HG03025 (cell line): ENCODE data around the gene TCERG1L.
"Not testable (repeated sequence)": the region's sequence is repeated elsewhere in the genome, so short reads cannot be mapped to it uniquely, and the experiment has no call there.

ENCODE experiments used
- ATAC-seq: cut with Tn5 transposase; IDR thresholded peaks from one replicate; pipeline ENCODE4 v1.9.1; 2021; ENCODE audit warnings: mild to moderate bottlenecking, moderate library complexity; ENCODE audit not compliant: unreplicated experiment, low FRiP score

The TCERG1L gene

GRCh38 chr10:131196176-131196885 lies 115.2 kb downstream of the TCERG1L start:
- no peak for ATAC-seq

- no peak for ATAC-seq
Observed at GRCh38 chr10:131195558-131196159, 115.9 kb downstream of the TCERG1L start.

- no peak for ATAC-seq
Observed at GRCh38 chr10:131195116-131195515, 116.4 kb downstream of the TCERG1L start.

DNA sequence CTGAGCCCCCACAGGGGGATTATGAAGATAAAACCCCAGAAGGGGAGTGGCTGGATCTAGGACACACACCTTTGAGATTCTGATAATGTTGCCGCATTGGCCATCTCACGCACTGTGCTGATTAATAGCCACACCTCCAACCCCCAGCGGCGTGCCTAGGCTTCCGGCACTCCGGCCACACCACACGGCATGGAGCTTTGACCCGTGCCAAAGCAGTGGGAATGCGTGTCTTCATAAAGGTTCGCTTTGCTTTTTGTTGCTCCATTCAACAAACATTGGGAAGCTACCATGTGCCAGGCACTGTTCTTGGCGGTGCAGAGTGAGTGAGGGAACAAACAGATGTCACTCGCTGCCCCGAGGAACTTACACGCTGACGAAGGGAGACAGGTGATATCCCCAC lies 117.6 kb downstream of the TCERG1L start:
- ATAC-seq: no peak

- ATAC-seq: no peak
Observed at GRCh38 chr10:131188494-131188893, 123.0 kb downstream of the TCERG1L start.

GRCh38 chr10:131187926-131188325 lies 123.6 kb downstream of the TCERG1L start:
- ATAC-seq: no peak

DNA sequence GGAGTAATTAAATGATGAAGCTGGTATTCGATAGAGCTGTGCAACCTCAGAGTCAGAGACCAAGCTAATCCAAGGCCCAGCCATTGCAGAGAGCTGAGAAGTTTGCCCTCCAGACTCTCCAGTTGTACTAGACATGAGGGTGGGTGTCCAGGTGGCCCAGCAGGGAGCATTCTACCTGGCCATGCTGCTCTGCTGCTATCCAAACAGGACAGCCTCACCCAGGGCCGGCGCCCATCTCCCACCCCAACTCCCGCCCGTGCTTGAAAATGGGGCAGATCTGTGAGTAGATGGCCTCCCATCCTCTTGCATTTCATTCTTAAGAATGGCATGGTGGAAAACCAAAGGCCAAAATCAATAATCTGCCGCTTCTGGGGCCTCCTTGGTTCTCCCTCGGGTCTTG lies 124.2 kb downstream of the TCERG1L start:
- no peak for ATAC-seq

DNA sequence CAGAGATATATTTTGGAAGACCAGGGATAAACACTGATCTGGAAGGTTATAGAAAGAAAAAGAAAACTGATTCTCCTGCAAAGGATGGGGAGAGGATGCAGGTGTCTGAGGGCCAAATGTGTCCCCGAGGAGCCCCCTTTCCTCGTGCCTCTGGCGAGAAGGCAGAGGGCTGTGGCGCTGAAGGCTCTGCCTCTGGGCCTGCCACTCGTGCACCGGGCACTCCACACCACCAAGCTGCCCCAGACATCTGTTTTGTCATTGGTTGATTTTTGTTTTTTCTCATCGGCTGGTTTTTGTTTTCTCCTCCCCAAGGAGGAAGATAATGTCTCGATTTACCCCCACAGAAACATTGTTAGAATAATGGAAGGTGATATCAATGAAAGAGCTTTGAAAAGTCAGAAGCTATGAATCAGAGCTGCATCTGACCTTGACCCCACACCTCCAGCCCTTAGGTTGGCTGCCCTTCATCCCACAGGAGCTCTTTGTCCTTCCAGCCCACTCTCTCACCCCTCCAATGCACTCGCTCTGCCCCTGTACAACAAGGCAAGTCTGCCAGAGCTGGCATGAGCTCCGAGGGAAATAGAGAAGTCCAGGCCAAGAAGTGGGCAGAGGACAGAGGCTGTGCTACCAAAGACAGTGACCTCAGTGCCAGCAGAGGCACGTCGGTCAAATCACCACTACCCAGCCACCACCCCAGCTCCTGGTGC lies 124.8 kb downstream of the TCERG1L start:
- ATAC-seq: no peak

DNA sequence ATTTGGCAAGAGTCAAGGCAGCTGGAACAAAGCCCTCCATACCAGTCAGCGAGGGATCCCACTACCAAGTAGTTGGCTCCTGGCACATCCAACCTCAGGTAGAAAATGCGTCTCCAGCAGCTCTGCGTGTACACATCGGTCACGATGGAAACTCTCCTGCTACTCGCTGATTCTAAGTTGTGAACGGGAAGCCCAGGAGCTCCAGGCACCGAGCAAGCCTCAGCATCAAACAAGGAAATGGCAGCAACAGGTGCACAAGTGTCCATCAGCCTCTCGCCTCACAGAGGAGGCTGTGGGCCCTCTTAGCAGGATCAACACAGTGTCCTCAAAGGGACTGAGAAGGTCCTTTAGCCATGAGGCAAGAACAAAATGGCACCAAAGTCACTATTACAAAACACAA lies 127.0 kb downstream of the TCERG1L start:
- no peak for ATAC-seq

DNA sequence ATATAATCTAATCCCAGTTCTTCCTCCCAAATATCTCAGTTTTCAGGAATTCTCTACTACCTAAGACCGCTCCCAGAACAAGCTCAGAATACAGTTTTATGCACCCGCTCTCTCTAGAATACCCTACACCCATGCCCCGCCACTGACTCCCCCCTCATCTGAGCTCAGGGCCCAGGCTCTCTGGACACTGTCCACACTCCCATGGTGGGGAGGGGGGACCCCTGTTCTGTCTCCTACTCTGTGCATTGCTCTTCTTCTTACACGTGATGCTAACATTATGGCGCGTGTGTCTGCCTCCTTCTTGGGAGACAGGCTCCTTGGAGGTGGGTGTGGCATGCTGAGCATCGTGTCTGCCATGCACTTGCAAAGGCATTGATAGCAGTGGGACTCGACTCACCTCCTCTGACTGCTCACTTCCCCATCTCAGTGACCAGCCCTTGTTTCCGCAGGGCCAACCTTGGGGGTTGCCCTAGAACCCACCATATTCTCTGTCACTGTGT lies 127.9 kb downstream of the TCERG1L start:
- ATAC-seq: no peak

DNA sequence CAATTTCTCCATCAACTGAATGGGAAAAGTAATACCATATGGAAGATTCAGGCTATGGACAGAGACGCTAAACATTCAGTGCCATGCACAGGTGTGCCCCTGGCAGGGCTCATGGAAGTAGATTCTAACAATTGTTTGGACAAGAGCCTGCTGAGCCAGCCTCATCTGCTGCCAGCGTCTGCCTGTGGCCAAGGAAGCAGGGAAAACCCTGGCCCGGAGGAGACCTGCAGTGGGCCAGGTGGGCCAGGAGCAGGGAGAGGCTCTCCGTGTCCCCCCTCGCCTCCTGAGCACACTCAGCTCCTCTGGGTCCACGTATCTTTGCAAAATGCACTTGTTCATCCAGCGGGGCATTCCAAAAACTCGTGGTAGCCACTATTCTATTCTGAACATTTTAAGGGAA lies 130.1 kb downstream of the TCERG1L start:
- ATAC-seq: no peak

DNA sequence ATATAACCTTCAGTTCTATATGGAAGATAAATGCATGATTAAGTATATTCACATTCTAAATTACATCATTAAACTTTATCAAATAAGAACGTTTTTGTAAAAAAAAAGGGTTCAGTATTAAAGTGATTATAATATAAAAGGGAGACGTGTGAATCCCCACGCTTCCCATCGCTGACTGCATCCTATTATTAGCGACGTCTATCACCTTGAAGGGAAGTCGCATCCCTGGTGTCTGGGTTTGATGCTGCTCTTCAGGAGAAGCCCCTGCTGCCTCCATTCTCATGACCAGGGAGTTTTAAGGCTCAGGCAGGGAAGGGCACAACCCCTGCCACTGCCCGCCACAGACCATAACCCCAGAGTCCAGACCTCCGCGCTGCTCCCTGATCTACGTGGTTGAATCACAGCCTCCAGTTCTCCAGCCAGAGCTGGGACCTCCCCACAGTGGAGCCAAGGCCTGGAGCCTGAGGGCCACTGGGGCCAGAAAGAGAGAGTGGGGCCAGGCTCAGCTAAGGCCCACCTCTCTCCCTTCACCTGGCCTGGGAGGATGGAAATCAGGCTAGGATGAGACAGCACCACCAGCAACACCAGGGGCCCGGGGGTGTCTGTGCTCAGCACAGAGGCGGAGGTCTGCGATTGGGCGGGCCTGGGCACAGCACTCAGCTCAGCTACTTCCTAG lies 130.6 kb downstream of the TCERG1L start:
- no peak for ATAC-seq

- no peak for ATAC-seq
Observed at GRCh38 chr10:131180086-131180485, 131.4 kb downstream of the TCERG1L start.

- no peak for ATAC-seq
Observed at GRCh38 chr10:131179361-131179760, 132.2 kb downstream of the TCERG1L start.

- no peak for ATAC-seq
Observed at GRCh38 chr10:131178521-131179331, 132.8 kb downstream of the TCERG1L start.

DNA sequence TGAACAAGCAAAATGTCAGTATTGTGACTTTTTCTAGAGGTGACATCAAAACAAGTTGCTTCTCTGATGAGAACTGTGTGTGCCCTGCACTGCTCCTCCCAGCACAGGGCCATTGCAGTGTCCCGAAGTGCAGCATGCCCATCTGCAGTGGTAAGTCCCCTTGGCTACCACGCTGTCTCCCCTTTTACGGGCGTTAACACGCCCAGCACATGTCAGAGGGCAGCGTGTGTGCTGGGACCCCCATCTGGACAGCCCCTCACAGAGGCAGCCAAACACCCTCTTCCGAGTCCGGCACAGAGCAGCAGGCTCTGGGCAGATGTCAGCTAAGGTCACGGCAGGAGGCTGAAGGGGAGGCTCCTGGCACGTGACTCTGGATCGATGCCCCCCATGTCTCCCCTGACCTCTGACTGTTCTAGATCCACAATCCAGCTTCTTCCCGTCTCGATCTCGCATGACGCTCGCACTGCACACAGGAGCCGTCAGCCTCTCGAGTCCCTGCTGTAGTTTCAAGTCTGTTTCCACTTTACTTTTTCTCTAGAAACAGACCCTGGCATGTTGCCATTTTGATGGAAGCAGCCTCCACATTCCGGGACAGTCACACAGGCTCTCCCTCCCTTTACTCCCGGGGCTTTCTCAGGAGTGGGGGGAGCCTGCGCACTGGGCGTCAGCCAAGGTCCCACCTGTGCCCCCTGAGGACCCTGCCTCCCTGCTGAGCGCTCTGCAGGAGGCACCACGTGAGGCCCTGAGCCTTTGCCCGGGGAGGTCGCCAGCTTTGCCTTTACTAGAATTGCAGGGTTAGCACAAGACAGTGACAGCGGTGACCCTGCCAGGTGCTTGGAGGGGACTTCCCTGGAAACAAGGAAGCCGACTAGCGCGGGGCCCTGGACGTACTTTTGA lies 133.8 kb downstream of the TCERG1L start:
- no peak for ATAC-seq

GRCh38 chr10:131176907-131177306 lies 134.6 kb downstream of the TCERG1L start:
- no peak for ATAC-seq

GRCh38 chr10:131176324-131176723 lies 135.2 kb downstream of the TCERG1L start:
- not testable (repeated sequence) for ATAC-seq

- no peak for ATAC-seq
Observed at GRCh38 chr10:131175891-131176290, 135.6 kb downstream of the TCERG1L start.
